ENCODE measurements around the gene MCRIP1.

DNA sequence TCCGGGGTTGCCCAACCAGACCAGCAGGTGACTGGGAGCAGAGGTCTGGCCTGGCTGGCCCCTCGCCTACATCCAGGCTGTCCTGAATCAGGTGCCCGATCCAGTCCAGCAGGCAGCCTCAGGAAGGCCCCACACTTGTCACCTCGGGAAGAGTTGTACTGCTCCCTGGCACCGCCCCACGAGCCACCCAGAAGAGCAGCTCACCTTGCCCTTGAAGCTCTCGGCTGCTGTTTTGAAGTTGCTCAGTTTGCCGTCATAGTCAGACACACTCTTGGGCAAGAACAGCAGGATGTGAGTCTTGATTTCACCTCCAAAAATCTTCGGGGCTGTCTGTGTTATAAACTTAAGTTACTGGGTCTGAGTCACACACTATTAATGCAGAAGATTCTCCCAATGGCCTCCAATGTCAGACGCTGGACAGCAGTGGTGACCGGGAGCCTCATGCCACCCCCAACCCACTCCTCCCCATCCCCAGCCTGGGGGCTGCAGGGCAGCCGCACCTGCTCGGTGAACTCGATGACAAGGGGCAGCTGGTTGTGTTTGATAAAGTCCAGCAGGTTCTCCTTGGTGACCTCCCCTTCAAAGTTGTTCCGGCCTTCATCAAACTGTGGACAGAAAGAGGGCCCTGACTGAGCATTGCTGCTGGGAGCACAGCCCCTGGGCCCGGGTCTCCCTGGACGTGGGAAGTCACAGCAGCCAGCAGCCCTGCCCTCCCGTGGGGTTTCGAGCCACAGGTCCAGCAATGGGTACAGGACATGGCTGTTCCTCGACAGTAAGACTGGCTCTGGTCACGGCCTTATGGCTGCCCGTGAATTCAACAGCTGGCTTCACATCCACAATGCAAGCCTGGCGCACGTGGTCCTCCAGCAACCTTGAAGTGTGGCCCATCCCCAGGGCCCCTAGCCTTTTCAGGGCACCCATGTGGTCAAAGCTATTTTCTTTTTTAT lies 13.9 kb upstream of the MCRIP1 start:
- no peak for TF ChIP-seq POLR2AphosphoS5 (IDR thresholded peaks at IDR 0.05)
- TF ChIP-seq POLR2A (IDR thresholded peaks at IDR 0.05), result no peak
- TF ChIP-seq, protein P1, sequence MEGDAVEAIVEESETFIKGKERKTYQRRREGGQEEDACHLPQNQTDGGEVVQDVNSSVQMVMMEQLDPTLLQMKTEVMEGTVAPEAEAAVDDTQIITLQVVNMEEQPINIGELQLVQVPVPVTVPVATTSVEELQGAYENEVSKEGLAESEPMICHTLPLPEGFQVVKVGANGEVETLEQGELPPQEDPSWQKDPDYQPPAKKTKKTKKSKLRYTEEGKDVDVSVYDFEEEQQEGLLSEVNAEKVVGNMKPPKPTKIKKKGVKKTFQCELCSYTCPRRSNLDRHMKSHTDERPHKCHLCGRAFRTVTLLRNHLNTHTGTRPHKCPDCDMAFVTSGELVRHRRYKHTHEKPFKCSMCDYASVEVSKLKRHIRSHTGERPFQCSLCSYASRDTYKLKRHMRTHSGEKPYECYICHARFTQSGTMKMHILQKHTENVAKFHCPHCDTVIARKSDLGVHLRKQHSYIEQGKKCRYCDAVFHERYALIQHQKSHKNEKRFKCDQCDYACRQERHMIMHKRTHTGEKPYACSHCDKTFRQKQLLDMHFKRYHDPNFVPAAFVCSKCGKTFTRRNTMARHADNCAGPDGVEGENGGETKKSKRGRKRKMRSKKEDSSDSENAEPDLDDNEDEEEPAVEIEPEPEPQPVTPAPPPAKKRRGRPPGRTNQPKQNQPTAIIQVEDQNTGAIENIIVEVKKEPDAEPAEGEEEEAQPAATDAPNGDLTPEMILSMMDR (IDR thresholded peaks at IDR 0.05), result no peak
